Tibial artery (tissue), 4 donors: Measurements from ENCODE around the gene RIPOR3.

Source experiments
- DNase-seq, 2 donors: peaks; one replicate each; pipeline ENCODE4 v3.0.0-alpha.2; 2019
- H3K27ac ChIP-seq, 2 donors: fragments of 200-600 bp; sonication (generic) in 1 of 2; 1 replicate in 1 of 2; 2 replicates in 1 of 2; pipeline ENCODE4 v1.5.1; 2018 to 2019; ENCODE audit warnings: mild to moderate bottlenecking in 1 of 2
- H3K27me3 ChIP-seq, 2 donors: fragments of 200-600 bp; sonication (generic) in 1 of 2; one replicate each; pipeline versions ENCODE4 v1.5.1 to v1.6.0; 2016 to 2019
- H3K36me3 ChIP-seq, 3 donors: fragments of 200-600 bp; sonication (generic) in 2 of 3; one replicate each; pipeline ENCODE4 v1.5.1; 2016 to 2019; ENCODE audit warnings: mild to moderate bottlenecking in 2 of 3
- H3K4me1 ChIP-seq, 4 donors: fragments of 200-600 bp; sonication (generic) in 2 of 4; 1 replicate in 3 of 4; 2 replicates in 1 of 4; pipeline ENCODE4 v1.5.1; 2016 to 2019
- H3K4me3 ChIP-seq, 2 donors: fragments of 200-600 bp; sonication (generic) in 1 of 2; 1 replicate in 1 of 2; 2 replicates in 1 of 2; pipeline ENCODE4 v1.5.1; 2018 to 2019; ENCODE audit warnings: mild to moderate bottlenecking in 2 of 2
- H3K9me3 ChIP-seq, 3 donors: fragments of 200-600 bp; sonication (generic) in 1 of 3; one replicate each; pipeline ENCODE4 v1.5.1; 2016 to 2019
- intact Hi-C: fragments of 100-400 bp; cut with DNase I; formaldehyde crosslinking; loops from one replicate; pipeline ENCODE4 v1.15.0; 2023; ENCODE audit warnings: low total_unique reads
- TF ChIP-seq, protein P1 (sequence below), 2 experiments: fragments of 200-600 bp in 1 of 2; fragments of 450-650 bp in 1 of 2; IDR thresholded peaks; one replicate each; pipeline ENCODE4 v1.5.1; 2017 to 2019; ENCODE audit warnings: antibody characterized with exemption in 2 of 2, mild to moderate bottlenecking in 1 of 2, moderate library complexity in 1 of 2

The RIPOR3 gene

DNA sequence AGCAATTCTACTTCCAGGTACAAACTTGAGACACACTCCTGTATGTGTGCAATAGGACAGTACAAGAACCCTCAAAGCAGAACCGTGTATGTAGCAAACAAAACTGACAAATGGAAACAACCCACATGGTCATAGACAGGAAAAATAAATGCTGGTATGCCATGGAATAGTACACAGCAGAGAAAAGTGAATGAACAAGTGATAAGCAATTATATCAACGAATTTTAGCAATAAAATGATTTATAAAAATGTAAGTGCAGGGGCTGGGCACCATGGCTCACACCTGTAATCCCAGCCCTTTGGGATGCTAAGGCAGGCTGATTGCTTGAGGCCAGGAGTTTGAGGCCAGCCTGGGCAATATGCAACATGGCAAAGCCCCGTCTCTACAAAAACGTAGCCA, 9.3 kb downstream of the RIPOR3 start:
- no peak for DNase-seq
- Histone ChIP-seq H3K27me3 (peaks cover 0 to 9% of the 10 kb centered on the region in 2 donors), H3K4me3 (no peak overlapping the region), H3K4me1 (no peaks in the 10 kb centered on the region), H3K36me3 (no peaks in the 10 kb centered on the region), H3K27ac (no peak overlapping the region), H3K9me3 (no peaks in the 10 kb centered on the region)
- TF ChIP-seq, protein P1, sequence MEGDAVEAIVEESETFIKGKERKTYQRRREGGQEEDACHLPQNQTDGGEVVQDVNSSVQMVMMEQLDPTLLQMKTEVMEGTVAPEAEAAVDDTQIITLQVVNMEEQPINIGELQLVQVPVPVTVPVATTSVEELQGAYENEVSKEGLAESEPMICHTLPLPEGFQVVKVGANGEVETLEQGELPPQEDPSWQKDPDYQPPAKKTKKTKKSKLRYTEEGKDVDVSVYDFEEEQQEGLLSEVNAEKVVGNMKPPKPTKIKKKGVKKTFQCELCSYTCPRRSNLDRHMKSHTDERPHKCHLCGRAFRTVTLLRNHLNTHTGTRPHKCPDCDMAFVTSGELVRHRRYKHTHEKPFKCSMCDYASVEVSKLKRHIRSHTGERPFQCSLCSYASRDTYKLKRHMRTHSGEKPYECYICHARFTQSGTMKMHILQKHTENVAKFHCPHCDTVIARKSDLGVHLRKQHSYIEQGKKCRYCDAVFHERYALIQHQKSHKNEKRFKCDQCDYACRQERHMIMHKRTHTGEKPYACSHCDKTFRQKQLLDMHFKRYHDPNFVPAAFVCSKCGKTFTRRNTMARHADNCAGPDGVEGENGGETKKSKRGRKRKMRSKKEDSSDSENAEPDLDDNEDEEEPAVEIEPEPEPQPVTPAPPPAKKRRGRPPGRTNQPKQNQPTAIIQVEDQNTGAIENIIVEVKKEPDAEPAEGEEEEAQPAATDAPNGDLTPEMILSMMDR (IDR thresholded peaks at IDR 0.05): no peak
- intact Hi-C loops: no loop called here

DNA sequence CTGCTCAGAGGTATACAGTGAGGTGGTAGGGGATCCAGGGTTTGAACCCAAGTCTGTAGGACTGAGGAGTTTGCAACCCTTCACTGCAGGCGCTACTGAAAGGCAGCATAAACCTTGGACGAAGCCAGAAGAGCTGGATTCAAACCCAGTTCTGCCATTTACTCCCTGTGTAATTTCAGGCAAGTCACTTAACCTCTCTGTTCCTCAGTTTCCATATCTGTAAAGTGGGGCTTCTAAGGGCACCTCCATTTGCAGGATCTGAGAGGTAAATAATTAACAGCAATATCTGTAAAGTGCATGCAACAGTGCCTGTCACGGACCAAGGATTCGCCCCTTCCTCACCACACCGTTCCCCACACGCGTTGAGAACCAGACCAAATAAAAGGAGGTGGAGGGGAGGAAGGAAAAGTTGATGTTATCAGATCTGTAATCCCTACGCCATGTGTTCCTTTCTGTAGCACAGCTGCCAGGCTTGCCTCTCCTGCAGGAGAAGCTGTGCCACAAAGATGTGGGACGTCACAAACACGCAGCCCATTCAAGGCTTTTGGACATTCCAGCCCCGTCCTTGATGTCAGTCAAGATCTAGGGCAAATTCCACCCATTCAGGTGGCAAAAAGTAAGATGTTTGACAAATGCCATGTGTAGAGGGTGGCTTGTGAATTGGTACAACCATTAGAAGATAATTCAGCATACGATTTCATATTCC, 9.8 kb downstream of the RIPOR3 start:
- Histone ChIP-seq H3K36me3 (no peaks in the 10 kb centered on the region), H3K27me3 (peaks cover 0 to 9% of the 10 kb centered on the region in 2 donors), H3K9me3 (no peaks in the 10 kb centered on the region), H3K27ac (no peak overlapping the region), H3K4me1 (no peaks in the 10 kb centered on the region), H3K4me3 (no peak overlapping the region)
- TF ChIP-seq, protein P1 (IDR thresholded peaks at IDR 0.05): no peak
- DNase-seq: no peak
- intact Hi-C loops: no loop called here

DNA sequence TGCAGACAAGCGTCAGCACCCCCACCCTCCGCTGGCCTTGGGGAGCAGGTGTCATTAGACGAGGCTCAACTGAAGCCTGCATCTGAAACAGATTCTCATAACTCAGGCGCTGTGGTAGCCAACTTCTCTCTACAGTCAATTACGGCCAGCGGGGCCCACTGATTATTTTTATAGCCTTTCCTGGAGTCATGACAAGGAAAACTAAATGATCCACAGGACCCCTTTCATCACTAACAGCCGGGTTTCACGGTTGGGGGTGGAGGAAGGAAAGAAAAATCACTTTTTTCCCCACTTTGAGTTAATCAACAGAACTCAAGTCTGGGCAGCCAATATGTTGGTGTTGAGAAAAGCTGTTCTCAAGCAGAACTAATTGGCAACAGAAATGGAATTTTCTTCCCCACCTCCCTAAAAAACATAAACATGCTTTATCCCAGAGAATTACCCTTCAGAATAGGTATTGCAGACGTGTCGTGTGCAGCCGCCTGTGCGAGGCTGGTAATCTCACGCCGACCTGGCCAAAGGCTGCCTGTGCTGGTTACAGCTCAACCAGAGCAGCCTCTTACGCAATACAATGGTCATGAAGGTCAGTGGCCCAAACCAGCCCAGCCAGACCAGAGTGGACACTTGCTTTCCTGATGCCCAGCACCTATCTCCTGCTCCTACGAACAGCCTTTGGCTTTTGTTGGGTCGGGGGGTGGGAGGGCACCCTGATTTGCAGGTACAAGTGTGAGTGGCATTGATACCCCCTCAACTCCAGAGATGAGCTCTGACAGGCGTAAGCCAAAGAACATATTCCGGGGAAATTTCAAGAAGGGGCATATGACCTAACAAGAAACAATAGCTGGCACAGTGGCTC, 11.0 kb downstream of the RIPOR3 start:
- peak in 1 of 2 donors; percentile 64 for DNase-seq
- intact Hi-C loops: no loop called here
- Histone ChIP-seq H3K9me3 (no peaks in the 10 kb centered on the region), H3K4me1 (no peaks in the 10 kb centered on the region), H3K36me3 (no peaks in the 10 kb centered on the region), H3K4me3 (no peak overlapping the region), H3K27ac (no peak overlapping the region), H3K27me3 (peaks cover 0 to 9% of the 10 kb centered on the region in 2 donors)
- TF ChIP-seq, protein P1 (IDR thresholded peaks at IDR 0.05): no peak

DNA sequence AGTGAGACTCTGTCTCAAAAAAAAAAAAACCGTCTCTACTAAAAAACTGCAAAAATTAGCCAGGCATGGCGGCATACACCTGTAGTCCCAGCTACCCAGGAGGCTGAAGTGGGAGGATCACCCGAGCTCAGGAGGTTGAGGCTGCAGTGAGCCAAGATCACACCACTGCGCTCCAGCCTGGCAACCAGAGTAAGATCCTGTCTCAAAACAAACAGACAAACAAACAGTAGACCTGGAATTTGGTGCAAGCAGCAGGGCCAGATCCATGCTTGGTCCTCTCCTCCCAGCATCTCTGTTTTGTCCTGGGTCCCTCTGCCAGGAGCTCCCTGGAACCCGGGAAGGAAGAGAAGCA, 11.6 kb downstream of the RIPOR3 start:
- intact Hi-C loops: no loop called here
- no peak overlapping the region for H3K4me3 ChIP-seq
- H3K27ac ChIP-seq: no peak overlapping the region
- no peaks in the 10 kb centered on the region for H3K9me3 ChIP-seq
- H3K27me3 ChIP-seq: peaks cover 0 to 9% of the 10 kb centered on the region in 2 donors
- no peaks in the 10 kb centered on the region for H3K36me3 ChIP-seq
- DNase-seq: no peak
- TF ChIP-seq, protein P1 (IDR thresholded peaks at IDR 0.05): no peak
- H3K4me1 ChIP-seq: no peaks in the 10 kb centered on the region

DNA sequence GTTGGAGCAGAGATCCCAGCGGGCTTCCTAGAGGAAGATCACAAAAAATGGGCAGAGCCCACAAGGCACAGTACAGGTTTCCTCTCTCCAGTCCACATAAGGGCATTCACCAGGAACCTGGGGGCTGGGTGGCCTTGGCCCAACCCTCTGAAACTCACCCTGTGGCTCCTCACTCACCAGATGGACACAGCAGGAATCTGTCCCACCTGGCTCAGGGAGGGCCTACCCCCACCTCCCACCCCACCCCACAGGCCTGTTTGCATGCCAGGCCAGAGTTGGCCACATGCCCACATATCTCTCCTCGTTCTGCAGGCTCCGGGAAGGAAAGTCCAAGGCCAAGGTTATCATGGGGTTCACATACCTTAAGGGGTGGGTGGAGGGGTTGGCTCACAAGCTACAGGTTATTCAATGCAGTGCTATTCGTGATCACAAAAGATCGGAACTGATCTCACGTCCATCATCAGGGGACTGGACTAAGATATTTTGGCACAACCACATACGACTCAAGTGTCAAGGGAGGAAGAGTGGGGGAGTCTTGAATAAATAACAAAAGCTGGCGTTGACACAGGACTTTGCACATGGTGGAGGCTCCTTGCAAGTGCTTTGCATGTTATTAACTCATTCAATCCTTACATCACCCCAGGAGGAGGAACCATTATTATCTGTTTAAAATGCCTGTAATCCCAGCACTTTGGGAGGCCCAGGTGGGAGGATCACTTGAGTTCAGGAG, 13.0 kb downstream of the RIPOR3 start:
- no peaks in the 10 kb centered on the region for H3K4me1 ChIP-seq
- intact Hi-C loops: no loop called here
- no peaks in the 10 kb centered on the region for H3K36me3 ChIP-seq
- TF ChIP-seq, protein P1 (IDR thresholded peaks at IDR 0.05): no peak
- H3K4me3 ChIP-seq: no peak overlapping the region
- H3K27me3 ChIP-seq: peaks cover 0 to 9% of the 10 kb centered on the region in 2 donors
- no peaks in the 10 kb centered on the region for H3K9me3 ChIP-seq
- no peak overlapping the region for H3K27ac ChIP-seq
- DNase-seq: no peak
